ENCODE measurements around the gene ASB8.
"Not testable (repeated sequence)": the region's sequence is repeated elsewhere in the genome, so short reads cannot be mapped to it uniquely, and the experiment has no call there.

Gene ASB8

GRCh38 chr12:48142818-48143674, 14.3 kb downstream of the ASB8 start:
- no peak for DNase-seq (ENCODE audit: low spot score)

- no peak for DNase-seq (ENCODE audit: low spot score)
Measured at GRCh38 chr12:48135027-48135426, 22.3 kb downstream of the ASB8 start.

- no peak for DNase-seq (ENCODE audit: low spot score)
Measured at GRCh38 chr12:48132826-48133225, 24.5 kb downstream of the ASB8 start.

- no peak for DNase-seq (ENCODE audit: low spot score)
Measured at GRCh38 chr12:48131517-48131916, 25.8 kb downstream of the ASB8 start.

- no peak for DNase-seq (ENCODE audit: low spot score)
Measured at GRCh38 chr12:48129376-48129775, 27.9 kb downstream of the ASB8 start.

GRCh38 chr12:48128800-48129199, 28.5 kb downstream of the ASB8 start:
- no peak for DNase-seq (ENCODE audit: low spot score)

- no peak for DNase-seq (ENCODE audit: low spot score)
Measured at GRCh38 chr12:48126953-48127630, 30.2 kb downstream of the ASB8 start.

GRCh38 chr12:48125985-48126384, 31.3 kb downstream of the ASB8 start:
- DNase-seq (ENCODE audit: low spot score): no peak

GRCh38 chr12:48125542-48125941, 31.8 kb downstream of the ASB8 start:
- DNase-seq (ENCODE audit: low spot score): not testable (repeated sequence)

GRCh38 chr12:48123169-48123568, 34.1 kb downstream of the ASB8 start:
- no peak for DNase-seq (ENCODE audit: low spot score)

GRCh38 chr12:48122065-48122834, 35.1 kb downstream of the ASB8 start:
- DNase-seq (ENCODE audit: low spot score): no peak

- DNase-seq (ENCODE audit: low spot score): no peak
Measured at GRCh38 chr12:48121522-48121921, 35.8 kb downstream of the ASB8 start.

- DNase-seq (ENCODE audit: low spot score): no peak
Measured at GRCh38 chr12:48119834-48120195, 37.5 kb downstream of the ASB8 start.

- peak; percentile 93 for DNase-seq (ENCODE audit: low spot score)
Measured at GRCh38 chr12:48119078-48119833, 38.1 kb downstream of the ASB8 start, which contains the start of gene PFKM. PFKM (plus strand) TSS chr12:48119364; CDS start chr12:48122775, 3,411 bp downstream.

GRCh38 chr12:48118284-48118871, 38.9 kb downstream of the ASB8 start:
- no peak for DNase-seq (ENCODE audit: low spot score)

GRCh38 chr12:48115957-48116356, 41.4 kb downstream of the ASB8 start:
- DNase-seq (ENCODE audit: low spot score): no peak

GRCh38 chr12:48111312-48111693, 46.0 kb downstream of the ASB8 start:
- not testable (repeated sequence) for DNase-seq (ENCODE audit: low spot score)

- peak; percentile 13 for DNase-seq (ENCODE audit: low spot score)
Measured at GRCh38 chr12:48110691-48111311, 46.5 kb downstream of the ASB8 start.

- DNase-seq (ENCODE audit: low spot score): peak; percentile 3
Measured at GRCh38 chr12:48109424-48109823, 47.9 kb downstream of the ASB8 start.

- DNase-seq (ENCODE audit: low spot score): no peak
Measured at GRCh38 chr12:48106681-48107613, 50.4 kb downstream of the ASB8 start.
